Brain microvascular endothelial cell (primary cell): ENCODE measurements around the gene TFAP2A.

Source experiments
- DNase-seq: peaks from one replicate; pipeline ENCODE4 v3.0.0-alpha.2; 2020
- H3K27ac ChIP-seq: fragments of 250-450 bp; sonication (Bioruptor Pico); 2 replicates; pipeline ENCODE4 v1.5.1; 2020; ENCODE audit warnings: mild to moderate bottlenecking, moderate library complexity
- H3K27me3 ChIP-seq: fragments of 250-450 bp; sonication (Bioruptor Pico); replicated peaks from 2 replicates; pipeline ENCODE4 v1.5.1; 2020; ENCODE audit warnings: mild to moderate bottlenecking
- H3K36me3 ChIP-seq: fragments of 250-450 bp; sonication (Bioruptor Pico); replicated peaks from 2 replicates; pipeline ENCODE4 v1.5.1; 2020; ENCODE audit warnings: mild to moderate bottlenecking
- H3K4me3 ChIP-seq: 2 replicates; pipeline ENCODE4 v1.5.1; 2011; ENCODE audit warnings: low read depth, mild to moderate bottlenecking, control low read depth, low read length, moderate library complexity
- CTCF ChIP-seq: IDR thresholded peaks from 2 replicates; pipeline ENCODE4 v1.5.1; 2011; ENCODE audit warnings: low read depth, mild to moderate bottlenecking, moderate library complexity, low read length, control low read depth, inconsistent platforms; ENCODE audit errors: missing control alignments
- in situ Hi-C: cut with HindIII; loops from 2 replicates; pipeline ENCODE4 v1.10.0; 2017; ENCODE audit warnings: low sequenced_read_pairs, low pct_ligation_motif_present

TFAP2A gene

DNA sequence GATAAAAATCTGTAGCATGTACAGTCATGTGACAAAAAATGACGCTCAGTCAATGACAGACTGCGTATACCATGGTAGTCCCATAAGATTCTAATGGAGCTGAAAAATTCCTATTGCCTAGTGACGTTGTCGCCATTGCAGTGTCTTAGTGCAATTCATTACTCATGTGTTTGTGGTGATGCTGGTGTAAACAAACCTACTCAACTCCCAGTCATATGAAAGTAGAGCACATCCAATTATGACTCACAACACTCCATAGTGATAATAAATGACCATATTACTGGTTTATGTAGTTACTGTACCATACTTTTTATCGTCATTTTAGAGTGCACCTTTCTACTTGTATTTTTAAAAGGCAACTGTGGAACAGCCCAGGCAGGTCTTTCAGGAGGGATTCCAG is 45.0 kb downstream of the TFAP2A start:
- DNase-seq = no peak
- no peak overlapping the region for H3K4me3 ChIP-seq
- no peak overlapping the region for H3K27ac ChIP-seq
- in situ Hi-C loops = no loop called here
- H3K36me3 ChIP-seq = no peaks in the 10 kb centered on the region
- no peak for TF ChIP-seq CTCF
- H3K27me3 ChIP-seq = no peaks in the 10 kb centered on the region

DNA sequence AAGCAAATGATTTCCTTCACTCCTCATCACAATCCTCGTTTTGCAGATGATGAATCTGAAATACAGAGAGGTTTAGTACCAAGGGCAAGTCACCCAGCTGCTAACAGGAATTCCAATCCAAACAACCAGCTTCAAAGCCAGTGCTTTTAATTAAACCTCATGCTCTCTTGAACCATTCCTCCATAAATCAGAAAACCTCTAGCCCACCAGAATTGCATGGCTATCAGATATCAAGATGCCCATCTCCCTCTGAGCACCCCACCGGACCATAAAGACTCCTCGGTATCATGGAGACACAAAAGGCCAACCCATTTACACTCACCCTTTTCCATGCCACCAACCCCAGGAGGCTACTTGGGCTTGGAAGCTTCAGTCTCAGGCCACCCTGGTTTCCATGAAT is 46.0 kb downstream of the TFAP2A start:
- in situ Hi-C loops = no loop called here
- no peak for DNase-seq

DNA sequence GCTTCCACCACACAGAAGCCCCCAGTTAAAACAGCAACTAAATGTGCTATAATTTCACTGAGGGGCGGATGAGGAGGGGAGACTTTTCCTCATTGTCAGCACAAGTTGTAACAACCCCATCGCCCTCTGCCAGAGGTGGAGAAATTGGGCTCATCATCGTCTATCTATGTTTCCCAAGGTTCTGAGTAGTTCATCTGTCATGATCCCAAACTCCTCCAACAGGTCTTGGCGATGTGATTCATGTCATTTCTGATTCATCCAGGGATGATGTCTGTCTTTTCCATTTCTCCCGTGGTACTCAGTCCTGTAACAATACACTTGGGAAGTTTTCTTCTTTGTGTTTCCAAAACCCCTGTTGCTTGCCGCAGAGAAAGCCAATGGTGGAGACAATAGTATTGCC is 51.0 kb downstream of the TFAP2A start:
- TF ChIP-seq CTCF = no peak
- Histone ChIP-seq H3K36me3 (no peaks in the 10 kb centered on the region), H3K27ac (no peak overlapping the region), H3K27me3 (no peaks in the 10 kb centered on the region), H3K4me3 (no peak overlapping the region)
- no peak for DNase-seq
- in situ Hi-C loops = no loop called here

More for the DNA sequence above, 46.0 kb downstream of the TFAP2A start:
- Histone ChIP-seq H3K36me3 (no peaks in the 10 kb centered on the region), H3K4me3 (no peak overlapping the region), H3K27ac (no peak overlapping the region), H3K27me3 (no peaks in the 10 kb centered on the region)
- no peak for TF ChIP-seq CTCF

DNA sequence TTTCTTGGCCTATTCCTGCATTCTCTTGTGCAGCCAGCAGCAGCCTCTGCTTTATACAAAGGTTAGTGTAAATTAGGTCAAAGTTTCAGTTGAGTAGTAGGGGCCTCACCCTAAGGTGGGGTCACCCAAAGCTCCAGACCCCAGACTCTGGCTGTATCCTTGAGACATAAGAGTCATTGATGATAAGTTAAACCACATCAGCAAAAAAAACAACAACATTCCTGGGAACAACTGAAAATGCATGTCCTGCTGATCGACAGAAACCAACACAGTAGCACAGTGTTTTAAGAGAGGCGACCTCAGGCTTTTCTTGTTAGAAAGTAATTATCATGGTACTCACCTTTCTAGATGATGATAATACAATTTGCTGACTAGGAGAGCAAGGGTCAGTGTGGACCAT is 52.6 kb downstream of the TFAP2A start:
- in situ Hi-C loops = no loop called here
- no peak overlapping the region for H3K4me3 ChIP-seq
- H3K36me3 ChIP-seq = no peaks in the 10 kb centered on the region
- no peak for DNase-seq
- no peaks in the 10 kb centered on the region for H3K27me3 ChIP-seq
- no peak for TF ChIP-seq CTCF
- H3K27ac ChIP-seq = no peak overlapping the region

DNA sequence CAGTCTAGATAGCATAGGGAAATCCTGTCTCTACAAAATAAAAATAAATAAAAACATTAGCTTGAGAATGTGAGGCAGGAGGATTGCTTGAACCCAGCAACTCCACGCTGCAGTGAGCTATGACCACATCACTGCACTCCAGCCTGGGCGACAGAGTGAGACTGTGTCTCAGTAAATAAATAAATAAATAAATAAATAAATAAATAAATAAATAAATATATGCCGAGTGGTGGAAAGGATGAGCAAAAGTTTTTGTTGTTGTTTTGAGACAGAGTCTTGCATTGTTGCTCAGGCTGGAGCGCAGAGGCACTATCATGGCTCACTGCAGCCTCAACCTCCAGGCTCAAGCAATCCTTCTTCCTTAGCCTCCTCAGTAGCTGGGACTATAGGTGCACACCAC is 53.4 kb downstream of the TFAP2A start:
- Histone ChIP-seq H3K4me3 (no peak overlapping the region), H3K36me3 (no peaks in the 10 kb centered on the region), H3K27ac (no peak overlapping the region), H3K27me3 (no peaks in the 10 kb centered on the region)
- in situ Hi-C loops = no loop called here
- no peak for DNase-seq
- no peak for TF ChIP-seq CTCF

DNA sequence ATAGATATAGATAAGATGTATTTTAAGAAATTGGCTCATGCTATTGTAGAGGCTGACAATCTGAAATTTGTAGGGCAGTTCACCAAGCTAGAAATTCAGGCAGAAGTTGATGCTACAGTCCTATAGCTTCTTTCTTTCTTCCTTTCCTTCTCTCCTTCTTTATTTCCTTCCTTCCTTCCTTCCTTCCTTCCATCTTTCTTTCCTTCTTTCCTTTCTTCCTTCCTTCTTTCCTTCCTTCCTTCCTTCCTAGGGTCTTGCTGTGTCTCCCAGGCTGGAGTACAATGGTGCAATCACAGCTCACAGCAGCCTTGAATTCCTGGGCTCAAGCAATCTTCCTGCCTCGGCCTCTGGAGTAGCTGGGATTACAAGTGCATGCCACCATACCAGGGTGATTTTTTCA is 55.3 kb downstream of the TFAP2A start:
- TF ChIP-seq CTCF = no peak
- Histone ChIP-seq H3K27ac (no peak overlapping the region), H3K27me3 (no peaks in the 10 kb centered on the region), H3K36me3 (no peaks in the 10 kb centered on the region), H3K4me3 (no peak overlapping the region)
- DNase-seq = no peak
- in situ Hi-C loops = no loop called here
